ENCODE data around the gene HOXC5. TPM values are rescaled to one million over a fixed set of nuclear protein-coding genes. Genes with fewer than 3 reads are reported as not detected.

HOXC5 gene
- total RNA-seq, 3 donors from 2014 or later: not detected

DNA sequence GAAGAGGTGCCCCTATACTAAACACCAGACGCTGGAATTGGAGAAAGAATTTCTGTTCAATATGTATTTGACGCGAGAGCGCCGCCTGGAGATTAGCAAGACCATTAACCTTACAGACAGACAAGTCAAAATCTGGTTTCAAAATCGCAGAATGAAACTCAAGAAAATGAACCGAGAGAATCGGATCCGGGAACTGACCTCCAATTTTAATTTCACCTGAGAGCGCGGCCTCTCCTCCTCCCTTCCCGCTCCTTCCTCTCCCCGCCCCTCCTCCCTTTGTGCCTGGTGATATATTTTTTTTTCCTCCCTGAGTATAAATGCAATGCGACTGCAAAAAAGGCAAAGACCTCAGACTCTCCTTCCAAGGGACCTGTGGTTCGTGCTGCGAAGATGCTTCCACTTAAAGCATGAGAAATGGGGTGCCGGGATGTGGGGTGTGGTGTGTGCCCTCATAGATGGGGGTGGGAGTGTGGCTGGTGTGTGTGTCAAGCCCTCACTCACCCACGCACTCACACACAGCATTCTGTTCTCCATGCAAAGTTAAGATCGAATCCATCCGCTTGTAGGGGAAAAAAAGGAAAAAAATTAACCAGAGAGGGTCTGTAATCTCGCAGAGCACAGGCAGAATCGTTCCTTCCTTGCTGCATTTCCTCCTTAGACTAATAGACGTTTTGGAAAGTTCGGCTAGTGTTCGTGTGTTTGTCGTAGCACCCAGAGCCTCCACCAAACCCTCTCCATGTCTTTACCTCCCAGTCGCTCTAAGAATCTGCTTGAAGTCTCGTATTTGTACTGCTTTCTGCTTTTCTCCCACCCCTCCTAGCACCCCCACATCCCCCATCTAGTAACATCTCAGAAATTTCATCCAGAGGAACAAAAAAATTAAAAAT lies 43.4 kb upstream of the HOXC5 start:
- Histone ChIP-seq H3K9me3 (no peaks in the 10 kb centered on the region), H3K4me3 (no peak overlapping the region), H3K4me1 (ENCODE audit: low read depth) (peaks cover 22% of the 10 kb centered on the region), H3K36me3 (ENCODE audit: low read depth) (no peaks in the 10 kb centered on the region)
- TF ChIP-seq, protein P1, sequence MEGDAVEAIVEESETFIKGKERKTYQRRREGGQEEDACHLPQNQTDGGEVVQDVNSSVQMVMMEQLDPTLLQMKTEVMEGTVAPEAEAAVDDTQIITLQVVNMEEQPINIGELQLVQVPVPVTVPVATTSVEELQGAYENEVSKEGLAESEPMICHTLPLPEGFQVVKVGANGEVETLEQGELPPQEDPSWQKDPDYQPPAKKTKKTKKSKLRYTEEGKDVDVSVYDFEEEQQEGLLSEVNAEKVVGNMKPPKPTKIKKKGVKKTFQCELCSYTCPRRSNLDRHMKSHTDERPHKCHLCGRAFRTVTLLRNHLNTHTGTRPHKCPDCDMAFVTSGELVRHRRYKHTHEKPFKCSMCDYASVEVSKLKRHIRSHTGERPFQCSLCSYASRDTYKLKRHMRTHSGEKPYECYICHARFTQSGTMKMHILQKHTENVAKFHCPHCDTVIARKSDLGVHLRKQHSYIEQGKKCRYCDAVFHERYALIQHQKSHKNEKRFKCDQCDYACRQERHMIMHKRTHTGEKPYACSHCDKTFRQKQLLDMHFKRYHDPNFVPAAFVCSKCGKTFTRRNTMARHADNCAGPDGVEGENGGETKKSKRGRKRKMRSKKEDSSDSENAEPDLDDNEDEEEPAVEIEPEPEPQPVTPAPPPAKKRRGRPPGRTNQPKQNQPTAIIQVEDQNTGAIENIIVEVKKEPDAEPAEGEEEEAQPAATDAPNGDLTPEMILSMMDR (IDR thresholded peaks at IDR 0.05): no peak
- DNase-seq: peak in 2 of 3 donors; percentile 10 to 33
- intact Hi-C loops (cut with DNase I, micrococcal nuclease): no loop called here
- ATAC-seq: no peak

DNA sequence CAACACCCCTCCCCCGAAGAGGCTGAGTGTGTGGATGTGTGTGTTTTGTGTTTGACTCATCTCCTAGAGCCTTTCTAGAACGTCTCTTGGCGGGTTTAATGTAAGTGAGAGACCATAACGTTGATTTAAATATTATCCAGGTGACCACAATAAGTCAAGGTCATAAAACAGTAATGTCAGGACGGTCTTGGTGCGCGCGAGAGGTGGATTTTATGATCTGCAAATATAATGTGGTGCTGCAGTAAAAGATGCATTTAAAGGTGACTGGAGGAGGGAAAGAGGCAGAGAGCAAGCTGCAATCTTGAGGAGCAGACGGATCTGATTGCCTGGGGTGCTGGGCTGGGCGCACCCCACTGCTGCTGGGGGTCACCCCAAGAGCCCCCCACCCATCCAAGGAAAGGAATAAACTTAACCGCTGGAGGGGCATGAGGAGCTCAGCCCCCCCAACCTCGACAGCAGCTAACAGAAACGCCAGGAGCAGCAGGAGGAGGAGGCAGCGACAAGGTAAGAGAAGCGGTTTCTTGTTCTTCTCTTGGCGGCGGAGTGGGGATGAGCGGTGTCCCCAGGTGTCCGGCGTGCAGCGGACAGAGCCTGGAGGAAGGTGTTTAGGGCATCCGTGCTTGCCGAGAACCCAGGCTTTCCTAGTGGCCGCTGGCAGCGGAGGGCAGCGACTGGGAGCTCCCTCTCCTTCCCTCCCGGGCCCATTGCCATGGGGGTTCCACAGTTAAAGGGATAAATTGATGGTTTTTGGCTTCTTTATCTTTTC lies 42.4 kb upstream of the HOXC5 start:
- TF ChIP-seq, protein P1 (IDR thresholded peaks at IDR 0.05): no peak
- DNase-seq (peak in 1 of 3 donors; percentile 31), ATAC-seq (peak; percentile 54)
- Histone ChIP-seq H3K36me3 (ENCODE audit: low read depth) (no peaks in the 10 kb centered on the region), H3K9me3 (no peaks in the 10 kb centered on the region), H3K4me3 (no peak overlapping the region), H3K4me1 (ENCODE audit: low read depth) (peaks cover 32% of the 10 kb centered on the region)
- intact Hi-C loops (cut with DNase I, micrococcal nuclease): no loop called here

- Histone ChIP-seq H3K36me3 (ENCODE audit: low read depth) (no peaks in the 10 kb centered on the region), H3K4me3 (no peak overlapping the region), H3K4me1 (ENCODE audit: low read depth) (peaks cover 31% of the 10 kb centered on the region), H3K9me3 (no peaks in the 10 kb centered on the region)
- no peak for DNase-seq
- intact Hi-C loops (cut with DNase I, micrococcal nuclease): no loop called here
- TF ChIP-seq, protein P1 (IDR thresholded peaks at IDR 0.05): no peak
- ATAC-seq: no peak
These were observed 41.8 kb upstream of the HOXC5 start for GRCh38 chr12:53991077-53991460.

GRCh38 chr12:53992377-53992889 lies 40.4 kb upstream of the HOXC5 start:
- DNase-seq (peak in 1 of 3 donors; percentile 6), ATAC-seq (no peak)
- intact Hi-C loops (cut with DNase I, micrococcal nuclease): no loop called here
- H3K4me3 ChIP-seq: no peak overlapping the region
- TF ChIP-seq, protein P1 (IDR thresholded peaks at IDR 0.05): no peak
- no peaks in the 10 kb centered on the region for H3K9me3 ChIP-seq
- peaks cover 30% of the 10 kb centered on the region for H3K4me1 ChIP-seq (ENCODE audit: low read depth)
- H3K36me3 ChIP-seq (ENCODE audit: low read depth): no peaks in the 10 kb centered on the region

GRCh38 chr12:53993162-53994008 lies 39.5 kb upstream of the HOXC5 start:
- ATAC-seq: no peak
- no peak overlapping the region for H3K4me3 ChIP-seq
- TF ChIP-seq, protein P1 (IDR thresholded peaks at IDR 0.05): no peak
- H3K36me3 ChIP-seq (ENCODE audit: low read depth): no peaks in the 10 kb centered on the region
- intact Hi-C loops (cut with DNase I, micrococcal nuclease): no loop called here
- DNase-seq: peak in 1 of 3 donors; percentile 5
- no peaks in the 10 kb centered on the region for H3K9me3 ChIP-seq
- peaks cover 30% of the 10 kb centered on the region for H3K4me1 ChIP-seq (ENCODE audit: low read depth)

Data from mucosa of descending colon (tissue), 3 donors.